Panc1 (cell line): ENCODE measurements around the gene WDR35. TPM values are rescaled to one million over a fixed set of nuclear protein-coding genes. Genes with fewer than 3 reads are reported as not detected.

ENCODE experiments used
- ATAC-seq: fragments of 200-7000 bp; cut with Tn5 transposase; 2 replicates; pipeline ENCODE4 v1.9.1; 2020; ENCODE audit warnings: mild to moderate bottlenecking, moderate library complexity
- BruUV-seq: library from RNA; stranded (reverse); fragments of 400-500 nt; replicated peaks from 2 replicates; lab custom pipeline; 2021; lab: Mats Ljungman, UMichigan
- CTCF ChIA-PET: fragments of 300-600 bp; sonication (Branson Sonifier 250); formaldehyde crosslinking; loops from one replicate; lab custom pipeline; 2022; ENCODE audit warnings: antibody characterized with exemption; lab: Charles Lee
- POLR2A ChIA-PET: fragments of 300-600 bp; sonication (Branson Sonifier 250); formaldehyde crosslinking; loops from one replicate; lab custom pipeline; 2022; ENCODE audit warnings: antibody characterized with exemption; lab: Charles Lee
- DNase-seq: peaks from one replicate; pipeline ENCODE4 v3.0.0-alpha.2; 2010; ENCODE audit warnings: low read depth, low spot score
- H3K27ac ChIP-seq: 2 replicates; pipeline ENCODE4 v1.5.1; 2011; ENCODE audit warnings: mild to moderate bottlenecking, low read length, inconsistent platforms
- H3K27me3 ChIP-seq: fragments of 200-500 bp; sonication (Bioruptor generic); 2 replicates; pipeline ENCODE4 v1.6.0; 2014; ENCODE audit warnings: low read length, inconsistent platforms; ENCODE audit not compliant: control insufficient read depth, insufficient read depth
- H3K36me3 ChIP-seq: fragments of 200-500 bp; sonication (Bioruptor generic); 2 replicates; pipeline ENCODE4 v1.5.1; 2014; ENCODE audit warnings: inconsistent platforms, mild to moderate bottlenecking, low read length, moderate library complexity; ENCODE audit not compliant: control insufficient read depth, insufficient read depth
- H3K4me1 ChIP-seq: 2 replicates; pipeline ENCODE4 v1.5.1; 2011; ENCODE audit warnings: inconsistent platforms, mild to moderate bottlenecking, low read length, moderate library complexity; ENCODE audit not compliant: control insufficient read depth, insufficient read depth
- H3K4me3 ChIP-seq, 2 experiments: 2 replicates each; pipeline ENCODE4 v1.5.1; 2011 to 2012; ENCODE audit warnings: low read depth in 2 of 2, low read length in 2 of 2, mild to moderate bottlenecking in 2 of 2, inconsistent platforms in 1 of 2, moderate library complexity in 1 of 2
- H3K9me3 ChIP-seq: fragments of 200-500 bp; sonication (Bioruptor generic); 2 replicates; pipeline ENCODE4 v1.5.1; 2014; ENCODE audit warnings: low read depth, mild to moderate bottlenecking, inconsistent platforms, low read length, moderate library complexity; ENCODE audit not compliant: control insufficient read depth, insufficient read depth
- POLR2AphosphoS5 ChIP-seq: IDR thresholded peaks from 2 replicates; pipeline ENCODE4 v1.6.1; 2012; ENCODE audit warnings: mild to moderate bottlenecking, low read depth, low read length, moderate library complexity
- REST ChIP-seq, 2 experiments: IDR thresholded peaks; 2 replicates each; pipeline ENCODE4 v1.6.1; 2011 to 2012; ENCODE audit warnings: low read depth in 2 of 2, control low read depth in 1 of 2, low read length in 1 of 2, mild to moderate bottlenecking in 1 of 2, moderate library complexity in 1 of 2; ENCODE audit not compliant: insufficient read depth in 1 of 2
- SIN3A ChIP-seq: IDR thresholded peaks from 2 replicates; pipeline ENCODE4 v1.6.1; 2012; ENCODE audit warnings: low read depth, mild to moderate bottlenecking, low read length, moderate library complexity, borderline replicate concordance; ENCODE audit not compliant: insufficient read depth
- TCF7L2 ChIP-seq: IDR thresholded peaks from 2 replicates; pipeline ENCODE4 v1.6.1; 2011; ENCODE audit warnings: mild to moderate bottlenecking, low read depth, low read length, inconsistent platforms
- in situ Hi-C: cut with HindIII; loops from 2 replicates; pipeline ENCODE4 v1.10.0; 2016; ENCODE audit warnings: low sequenced_read_pairs, low pct_unique_long_range_greater_than_20kb
- intact Hi-C: fragments of 100-400 bp; cut with micrococcal nuclease; formaldehyde crosslinking; loops from one replicate; pipeline ENCODE4 v1.10.0; 2022; ENCODE audit not compliant: unreplicated experiment
- total RNA-seq: library from RNA; stranded (reverse); gene quantifications from one replicate; pipeline ENCODE4 v1.2.1, GENCODE V29; 2021; ENCODE audit not compliant: unreplicated experiment
- TF ChIP-seq, protein P1 (sequence below): fragments of 450-650 bp; IDR thresholded peaks from 2 replicates; pipeline ENCODE4 v1.5.1; 2017; ENCODE audit warnings: mild to moderate bottlenecking

Gene WDR35
- total RNA-seq, 1 experiment from 2014 or later, result 13.8 TPM

GRCh38 chr2:19955544-19956422, 34.1 kb downstream of the WDR35 start:
- intact Hi-C loops, result loop anchor here (1.0 kb wide), 1 partner anchor 143 kb away; no protein-coding TSS in a partner anchor
- in situ Hi-C loops, result no loop called here
- Histone ChIP-seq H3K4me3 (no peak overlapping the region), H3K27me3 (no peaks in the 10 kb centered on the region), H3K9me3 (no peaks in the 10 kb centered on the region), H3K36me3 (peaks cover 6% of the 10 kb centered on the region; the same call in 1 of the 2 replicates), H3K27ac (no peak overlapping the region), H3K4me1 (no peaks in the 10 kb centered on the region)
- ATAC-seq (peak; percentile 99), DNase-seq (peak; percentile 24)
- no TSS peak for BruUV-seq
- ChIA-PET POLR2A (no interaction called here), CTCF (interaction anchor here (0.6 to 1.2 kb wide), 5 partner anchors 11 to 269 kb away, joined by 3 to 7 read pairs (median 5); partner anchors contain the start of gene SDC1)
- TF ChIP-seq, protein P1, sequence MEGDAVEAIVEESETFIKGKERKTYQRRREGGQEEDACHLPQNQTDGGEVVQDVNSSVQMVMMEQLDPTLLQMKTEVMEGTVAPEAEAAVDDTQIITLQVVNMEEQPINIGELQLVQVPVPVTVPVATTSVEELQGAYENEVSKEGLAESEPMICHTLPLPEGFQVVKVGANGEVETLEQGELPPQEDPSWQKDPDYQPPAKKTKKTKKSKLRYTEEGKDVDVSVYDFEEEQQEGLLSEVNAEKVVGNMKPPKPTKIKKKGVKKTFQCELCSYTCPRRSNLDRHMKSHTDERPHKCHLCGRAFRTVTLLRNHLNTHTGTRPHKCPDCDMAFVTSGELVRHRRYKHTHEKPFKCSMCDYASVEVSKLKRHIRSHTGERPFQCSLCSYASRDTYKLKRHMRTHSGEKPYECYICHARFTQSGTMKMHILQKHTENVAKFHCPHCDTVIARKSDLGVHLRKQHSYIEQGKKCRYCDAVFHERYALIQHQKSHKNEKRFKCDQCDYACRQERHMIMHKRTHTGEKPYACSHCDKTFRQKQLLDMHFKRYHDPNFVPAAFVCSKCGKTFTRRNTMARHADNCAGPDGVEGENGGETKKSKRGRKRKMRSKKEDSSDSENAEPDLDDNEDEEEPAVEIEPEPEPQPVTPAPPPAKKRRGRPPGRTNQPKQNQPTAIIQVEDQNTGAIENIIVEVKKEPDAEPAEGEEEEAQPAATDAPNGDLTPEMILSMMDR, result peak; percentile 94
- TF ChIP-seq REST (IDR thresholded peaks at IDR 0.05; ENCODE audit: insufficient read depth in 1 of 2, low read depth in 2 of 2, low read length in 1 of 2), result no peak

- DNase-seq (no peak), ATAC-seq (no peak)
- CTCF ChIA-PET, result no interaction called here
Observed at GRCh38 chr2:19949071-19949470, 40.8 kb downstream of the WDR35 start.

More at GRCh38 chr2:19949071-19949470, 40.8 kb downstream of the WDR35 start:
- H3K36me3 ChIP-seq, result peaks cover 7% of the 10 kb centered on the region; the same call in 1 of the 2 replicates
- in situ Hi-C loops (no loop called here), intact Hi-C loops (no loop called here)
- TF ChIP-seq SIN3A (no peak), POLR2AphosphoS5 (no peak), TCF7L2 (no peak), REST (IDR thresholded peaks at IDR 0.05; ENCODE audit: insufficient read depth in 1 of 2, low read depth in 2 of 2, low read length in 1 of 2) (no peak)
- TF ChIP-seq, protein P1, result no peak
- H3K4me1 ChIP-seq, result peaks cover 9% of the 10 kb centered on the region; the same call in 1 of the 2 replicates
- no peak overlapping the region for H3K4me3 ChIP-seq
- H3K27me3 ChIP-seq, result no peaks in the 10 kb centered on the region
- no peaks in the 10 kb centered on the region for H3K9me3 ChIP-seq
- POLR2A ChIA-PET, result interaction anchor here (0.6 kb wide), 1 partner anchor 112 kb away, joined by 12 read pairs; no protein-coding TSS in a partner anchor
- no TSS peak for BruUV-seq
- H3K27ac ChIP-seq, result no peak overlapping the region
